ENCODE measurements around the gene FADS2. TPM values are rescaled to one million over a fixed set of nuclear protein-coding genes. Genes with fewer than 3 reads are reported as not detected.

Gene FADS2
- total and polyA plus RNA-seq, 2 of the 13 experiments (the other 11 are each of a cell fraction or from before 2014, with no cell fraction given), result 90.1 to 124 TPM

DNA sequence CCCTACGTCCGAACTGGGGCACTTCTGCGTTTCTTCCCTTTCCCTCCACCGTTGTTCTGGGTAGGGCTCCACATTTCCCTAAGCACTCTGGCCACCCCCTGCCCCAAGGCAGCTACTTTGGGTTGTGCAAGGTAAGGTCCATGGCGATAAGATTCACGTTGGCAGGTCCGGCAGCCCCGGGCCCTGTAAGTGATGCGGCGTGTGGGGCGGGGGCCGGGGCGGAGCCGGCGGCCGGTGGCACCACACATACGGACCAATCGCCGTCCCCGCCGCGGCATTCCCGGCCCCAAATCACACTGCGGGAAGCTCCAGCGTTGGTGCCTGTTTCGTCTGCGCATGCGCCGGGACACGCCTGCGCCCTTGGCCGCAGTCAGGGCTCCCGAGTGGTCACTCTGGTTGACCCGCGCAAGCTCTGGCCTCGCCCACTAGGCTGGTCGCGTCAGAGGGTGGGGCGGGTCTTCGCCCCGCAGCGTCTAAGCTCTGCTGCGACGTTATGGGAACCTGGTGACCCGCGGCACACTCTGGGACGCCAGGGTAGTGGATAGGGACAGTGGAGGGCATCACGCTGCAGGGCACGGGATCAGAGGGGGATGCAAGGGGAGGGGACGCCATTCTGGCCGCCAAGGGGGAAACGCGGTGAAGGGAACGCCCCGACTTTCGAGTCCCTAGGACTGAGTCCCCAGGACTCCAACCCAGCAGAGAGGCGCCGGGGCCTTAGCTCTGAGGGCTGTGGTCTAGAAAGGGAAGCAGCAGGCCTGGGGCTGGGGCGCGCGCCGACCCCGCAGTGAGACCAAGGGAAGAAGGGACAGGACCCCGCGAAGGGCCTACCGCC is 12.9 kb upstream of the FADS2 start (continued):
- TF ChIP-seq, protein P1, sequence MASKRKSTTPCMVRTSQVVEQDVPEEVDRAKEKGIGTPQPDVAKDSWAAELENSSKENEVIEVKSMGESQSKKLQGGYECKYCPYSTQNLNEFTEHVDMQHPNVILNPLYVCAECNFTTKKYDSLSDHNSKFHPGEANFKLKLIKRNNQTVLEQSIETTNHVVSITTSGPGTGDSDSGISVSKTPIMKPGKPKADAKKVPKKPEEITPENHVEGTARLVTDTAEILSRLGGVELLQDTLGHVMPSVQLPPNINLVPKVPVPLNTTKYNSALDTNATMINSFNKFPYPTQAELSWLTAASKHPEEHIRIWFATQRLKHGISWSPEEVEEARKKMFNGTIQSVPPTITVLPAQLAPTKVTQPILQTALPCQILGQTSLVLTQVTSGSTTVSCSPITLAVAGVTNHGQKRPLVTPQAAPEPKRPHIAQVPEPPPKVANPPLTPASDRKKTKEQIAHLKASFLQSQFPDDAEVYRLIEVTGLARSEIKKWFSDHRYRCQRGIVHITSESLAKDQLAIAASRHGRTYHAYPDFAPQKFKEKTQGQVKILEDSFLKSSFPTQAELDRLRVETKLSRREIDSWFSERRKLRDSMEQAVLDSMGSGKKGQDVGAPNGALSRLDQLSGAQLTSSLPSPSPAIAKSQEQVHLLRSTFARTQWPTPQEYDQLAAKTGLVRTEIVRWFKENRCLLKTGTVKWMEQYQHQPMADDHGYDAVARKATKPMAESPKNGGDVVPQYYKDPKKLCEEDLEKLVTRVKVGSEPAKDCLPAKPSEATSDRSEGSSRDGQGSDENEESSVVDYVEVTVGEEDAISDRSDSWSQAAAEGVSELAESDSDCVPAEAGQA (IDR thresholded peaks at IDR 0.05; ENCODE audit: low read depth), result no peak
- TF ChIP-seq, protein P1 (CRISPR knock-in tag; IDR thresholded peaks at IDR 0.05; ENCODE audit: borderline replicate concordance), result no peak
- TF ChIP-seq, protein P2, sequence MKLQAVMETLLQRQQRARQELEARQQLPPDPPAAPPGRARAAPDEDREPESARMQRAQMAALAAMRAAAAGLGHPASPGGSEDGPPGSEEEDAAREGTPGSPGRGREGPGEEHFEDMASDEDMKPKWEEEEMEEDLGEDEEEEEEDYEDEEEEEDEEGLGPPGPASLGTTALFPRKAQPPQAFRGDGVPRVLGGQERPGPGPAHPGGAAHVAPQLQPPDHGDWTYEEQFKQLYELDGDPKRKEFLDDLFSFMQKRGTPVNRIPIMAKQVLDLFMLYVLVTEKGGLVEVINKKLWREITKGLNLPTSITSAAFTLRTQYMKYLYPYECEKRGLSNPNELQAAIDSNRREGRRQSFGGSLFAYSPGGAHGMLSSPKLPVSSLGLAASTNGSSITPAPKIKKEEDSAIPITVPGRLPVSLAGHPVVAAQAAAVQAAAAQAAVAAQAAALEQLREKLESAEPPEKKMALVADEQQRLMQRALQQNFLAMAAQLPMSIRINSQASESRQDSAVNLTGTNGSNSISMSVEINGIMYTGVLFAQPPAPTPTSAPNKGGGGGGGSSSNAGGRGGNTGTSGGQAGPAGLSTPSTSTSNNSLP (IDR thresholded peaks at IDR 0.05; ENCODE audit: low read depth, low read length), result 0 out of 2 replicates have a peak, but pooled peaks have one; percentile 11
- no peak for TF ChIP-seq GTF2F1 (IDR thresholded peaks at IDR 0.05; ENCODE audit: low read length)
- TF ChIP-seq, protein P3, sequence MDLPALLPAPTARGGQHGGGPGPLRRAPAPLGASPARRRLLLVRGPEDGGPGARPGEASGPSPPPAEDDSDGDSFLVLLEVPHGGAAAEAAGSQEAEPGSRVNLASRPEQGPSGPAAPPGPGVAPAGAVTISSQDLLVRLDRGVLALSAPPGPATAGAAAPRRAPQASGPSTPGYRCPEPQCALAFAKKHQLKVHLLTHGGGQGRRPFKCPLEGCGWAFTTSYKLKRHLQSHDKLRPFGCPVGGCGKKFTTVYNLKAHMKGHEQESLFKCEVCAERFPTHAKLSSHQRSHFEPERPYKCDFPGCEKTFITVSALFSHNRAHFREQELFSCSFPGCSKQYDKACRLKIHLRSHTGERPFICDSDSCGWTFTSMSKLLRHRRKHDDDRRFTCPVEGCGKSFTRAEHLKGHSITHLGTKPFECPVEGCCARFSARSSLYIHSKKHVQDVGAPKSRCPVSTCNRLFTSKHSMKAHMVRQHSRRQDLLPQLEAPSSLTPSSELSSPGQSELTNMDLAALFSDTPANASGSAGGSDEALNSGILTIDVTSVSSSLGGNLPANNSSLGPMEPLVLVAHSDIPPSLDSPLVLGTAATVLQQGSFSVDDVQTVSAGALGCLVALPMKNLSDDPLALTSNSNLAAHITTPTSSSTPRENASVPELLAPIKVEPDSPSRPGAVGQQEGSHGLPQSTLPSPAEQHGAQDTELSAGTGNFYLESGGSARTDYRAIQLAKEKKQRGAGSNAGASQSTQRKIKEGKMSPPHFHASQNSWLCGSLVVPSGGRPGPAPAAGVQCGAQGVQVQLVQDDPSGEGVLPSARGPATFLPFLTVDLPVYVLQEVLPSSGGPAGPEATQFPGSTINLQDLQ (CRISPR knock-in tag; IDR thresholded peaks at IDR 0.05), result no peak
- TF ChIP-seq BCLAF1 (IDR thresholded peaks at IDR 0.05), result no peak
- no peak for TF ChIP-seq ZBTB44 (CRISPR knock-in tag; IDR thresholded peaks at IDR 0.05)
- no peak for TF ChIP-seq ZNF24 (IDR thresholded peaks at IDR 0.05)
- no peak for TF ChIP-seq NFE2L2 (IDR thresholded peaks at IDR 0.05; ENCODE audit: low read length)
- TF ChIP-seq ZNF7 (CRISPR knock-in tag; IDR thresholded peaks at IDR 0.05), result no peak
- TF ChIP-seq ZNF224 (CRISPR knock-in tag; IDR thresholded peaks at IDR 0.05), result peak; percentile 94; the same call in 1 of the 2 replicates
- no peak for TF ChIP-seq ZFP41 (CRISPR knock-in tag; IDR thresholded peaks at IDR 0.05; ENCODE audit: borderline replicate concordance)
- no peak for TF ChIP-seq SP140L (CRISPR knock-in tag; IDR thresholded peaks at IDR 0.05; ENCODE audit: borderline replicate concordance)
- TF ChIP-seq ZMYM2 (CRISPR knock-in tag; IDR thresholded peaks at IDR 0.05), result no peak

All from HepG2 (cell line).